Glomerular endothelial cell (primary cell): ENCODE data around the gene ITGBL1. TPM values are rescaled to one million over a fixed set of nuclear protein-coding genes. Genes with fewer than 3 reads are reported as not detected.

Experiments
- DNase-seq: peaks from one replicate; pipeline ENCODE4 v3.0.0-alpha.2; 2011; ENCODE audit warnings: low read depth, low spot score; ENCODE audit errors: extremely low read depth
- total RNA-seq: library from RNA; depleted of rRNA; stranded (reverse); fragments of >200 nt; gene quantifications from 2 replicates; pipeline ENCODE4 v1.2.3, GENCODE V29; 2015

ITGBL1 gene
- total RNA-seq, 1 donor from 2014 or later, result 1.3 TPM

- peak; percentile 77 for DNase-seq
Observed at GRCh38 chr13:101449790-101450748, 2.4 kb upstream of the ITGBL1 start.

DNA sequence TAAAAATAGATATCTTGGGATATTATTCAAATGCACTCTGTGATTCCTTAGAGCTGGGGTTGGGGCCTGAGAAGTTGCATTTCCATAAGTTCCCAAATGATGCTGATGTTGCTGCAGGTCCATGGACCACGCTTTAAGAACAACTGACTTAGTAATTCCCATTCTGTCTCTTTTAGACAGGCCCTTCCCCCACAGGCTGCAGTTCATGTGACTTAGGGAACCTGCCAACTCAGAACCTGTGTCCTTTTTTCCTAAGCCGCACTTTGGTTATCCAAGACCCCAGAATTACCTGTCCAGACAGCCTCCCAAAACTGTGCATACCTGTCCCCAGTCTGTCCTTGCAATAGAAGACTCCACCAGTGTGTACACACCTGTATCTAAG, 1.7 kb upstream of the ITGBL1 start:
- no peak for DNase-seq

DNA sequence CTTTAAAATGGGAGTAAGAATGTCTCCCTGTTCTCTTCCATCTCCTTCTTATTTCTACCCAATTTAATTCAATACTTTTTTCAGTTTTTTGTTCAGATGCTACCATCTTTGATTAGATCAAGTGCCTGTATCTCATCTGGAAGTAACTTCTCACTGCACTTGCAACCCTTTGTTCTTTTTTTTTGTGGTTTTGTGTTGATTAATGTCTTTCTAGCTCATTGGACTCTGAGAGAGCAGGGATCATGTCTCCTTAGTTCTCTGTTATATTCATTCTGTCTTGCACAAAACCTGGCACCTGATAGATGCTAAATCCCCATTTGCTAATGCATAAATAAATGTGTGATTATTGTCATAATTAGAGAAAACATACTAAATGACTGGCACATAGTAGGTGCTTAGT, 834 bp upstream of the ITGBL1 start:
- DNase-seq, result no peak

- no peak for DNase-seq
Observed at GRCh38 chr13:101453784-101454201, 1.3 kb downstream of the ITGBL1 start.

GRCh38 chr13:101454767-101455166, 2.3 kb downstream of the ITGBL1 start:
- no peak for DNase-seq

DNA sequence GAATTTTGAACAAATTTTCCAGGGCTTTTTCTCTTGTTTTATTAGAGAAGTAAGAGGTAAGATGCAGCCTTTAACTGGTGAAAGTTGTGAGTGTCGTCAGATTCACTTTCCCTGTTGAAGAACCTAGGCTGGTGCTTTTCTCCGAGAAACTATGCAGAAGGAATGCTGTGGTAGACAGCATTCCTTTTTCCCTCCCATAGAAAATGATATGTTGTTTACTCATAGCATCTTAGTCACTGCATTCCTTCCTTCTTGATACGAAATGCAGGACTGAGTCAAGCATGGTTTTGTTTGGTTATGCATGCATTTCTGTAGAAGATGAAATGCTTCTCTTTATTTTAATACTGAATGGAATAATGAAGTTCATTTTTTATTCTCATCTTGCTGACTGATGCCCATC, 3.4 kb downstream of the ITGBL1 start:
- DNase-seq, result peak; percentile 48

DNA sequence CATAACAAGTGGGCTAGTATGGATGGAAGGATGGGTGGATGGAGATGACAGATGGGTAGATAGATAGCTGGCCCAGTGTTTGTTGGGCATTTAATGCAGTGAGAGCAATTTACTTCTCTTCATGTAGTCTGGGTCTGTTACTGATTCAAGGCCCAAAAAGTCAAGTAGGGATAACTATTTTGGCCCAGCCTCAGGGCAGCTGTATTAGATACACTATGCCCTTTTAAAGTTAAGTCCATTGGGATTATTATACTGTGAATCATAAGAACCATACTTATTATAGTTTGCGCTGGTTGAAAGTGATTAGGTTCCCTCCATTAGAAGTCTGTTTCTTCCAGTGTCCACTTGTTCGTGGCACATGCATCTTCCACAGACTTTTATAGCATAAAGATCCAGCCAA, 4.7 kb downstream of the ITGBL1 start:
- no peak for DNase-seq

DNA sequence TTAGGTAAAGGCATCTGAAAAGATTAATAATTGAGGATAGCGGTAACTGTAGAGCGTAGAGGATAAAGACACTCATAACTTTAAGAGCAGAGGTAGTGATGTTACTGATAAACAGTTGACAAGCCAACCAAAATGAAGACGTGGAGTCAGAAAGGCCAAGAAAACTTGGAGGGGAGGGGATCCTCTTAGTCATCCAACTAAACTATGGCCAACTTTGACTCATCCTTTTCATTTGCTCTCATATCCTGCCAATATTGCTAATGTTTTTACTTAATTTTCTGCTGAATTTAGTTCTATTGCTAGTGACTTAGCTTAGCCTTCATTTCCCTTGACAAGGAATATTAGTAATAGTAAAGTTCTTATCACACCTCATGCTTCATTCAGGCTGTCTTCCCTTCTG, 13.4 kb downstream of the ITGBL1 start:
- DNase-seq, result no peak

DNA sequence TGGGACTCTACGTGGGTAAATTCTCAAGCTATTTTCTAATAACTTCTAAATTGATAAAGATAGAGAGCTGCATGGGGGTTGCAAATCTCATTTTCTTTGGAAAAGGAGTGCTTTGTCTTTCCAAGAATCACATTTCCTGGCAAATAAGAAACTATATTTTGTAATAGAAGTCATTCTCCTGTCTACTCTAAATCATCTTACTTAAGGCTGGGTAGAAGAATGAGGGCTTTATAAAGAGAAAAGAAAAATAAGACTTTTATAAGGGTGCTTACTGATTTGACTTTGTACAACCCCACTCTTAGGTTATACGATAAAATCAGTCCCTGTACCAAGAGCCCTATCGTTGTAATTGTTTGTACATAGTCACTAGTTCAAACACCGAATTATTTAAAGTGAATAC, 14.9 kb downstream of the ITGBL1 start:
- no peak for DNase-seq

DNA sequence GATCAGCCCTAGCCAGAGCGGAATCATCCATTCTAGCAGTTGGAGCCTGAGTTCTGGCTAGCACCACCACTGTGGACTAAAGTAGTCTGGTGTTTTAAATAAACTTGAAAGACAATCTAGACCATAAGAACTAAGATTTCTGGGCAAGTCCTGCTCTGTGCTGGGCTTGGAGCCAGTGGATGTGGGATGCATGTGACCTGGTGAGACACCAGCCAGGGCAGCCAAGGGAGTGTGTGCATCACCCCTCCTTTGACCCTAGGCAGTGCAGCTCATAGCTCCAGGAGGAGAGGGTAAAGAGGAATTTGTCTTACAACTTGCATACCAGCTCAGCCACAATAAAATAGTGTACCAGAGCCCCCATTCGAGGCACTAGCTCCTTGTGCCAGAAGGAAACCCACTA, 21.0 kb downstream of the ITGBL1 start:
- no peak for DNase-seq

GRCh38 chr13:101474419-101474957, 22.0 kb downstream of the ITGBL1 start:
- DNase-seq, result peak; percentile 48

GRCh38 chr13:101475536-101475935, 23.1 kb downstream of the ITGBL1 start:
- no peak for DNase-seq

GRCh38 chr13:101481421-101481820, 28.9 kb downstream of the ITGBL1 start:
- no peak for DNase-seq

GRCh38 chr13:101486708-101487437, 34.4 kb downstream of the ITGBL1 start:
- no peak for DNase-seq

- DNase-seq, result no peak
Observed at GRCh38 chr13:101487438-101487830, 35.0 kb downstream of the ITGBL1 start.

- DNase-seq, result no peak
Observed at GRCh38 chr13:101488734-101489133, 36.3 kb downstream of the ITGBL1 start.

- DNase-seq, result peak; percentile 83
Observed at GRCh38 chr13:101489643-101490405, 37.3 kb downstream of the ITGBL1 start.

GRCh38 chr13:101490406-101491015, 38.0 kb downstream of the ITGBL1 start:
- DNase-seq, result no peak

DNA sequence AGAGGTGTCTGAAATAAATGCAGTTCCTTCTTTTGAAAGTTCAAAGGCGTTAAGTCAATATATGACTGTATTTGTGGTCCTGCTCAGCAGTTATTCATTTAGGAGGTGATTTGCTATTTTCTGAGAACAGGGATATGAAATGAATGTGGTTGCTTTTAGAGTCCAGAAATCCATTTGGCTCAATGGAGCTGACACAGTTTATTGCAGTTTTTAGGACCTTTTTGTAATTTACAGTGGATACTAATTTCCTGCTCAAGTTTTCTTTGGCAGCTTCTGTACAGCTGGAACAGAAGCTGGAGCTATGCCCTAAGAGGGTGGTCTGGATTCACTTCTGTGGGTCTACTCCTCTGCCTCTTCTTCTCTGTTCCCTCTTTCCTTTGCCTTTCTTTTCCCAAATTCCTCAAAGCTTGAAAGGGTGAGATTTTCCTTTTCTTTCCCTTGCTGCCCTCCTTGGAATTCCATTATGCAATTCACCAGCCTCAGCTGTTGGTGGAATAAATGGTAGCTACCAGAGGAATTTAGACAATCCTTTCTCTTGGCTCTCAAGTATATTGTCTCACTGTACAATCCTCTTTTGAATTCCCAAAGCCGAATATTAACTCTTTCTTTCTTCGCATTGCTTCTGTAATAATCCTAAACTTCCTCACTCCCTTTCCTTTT, 39.9 kb downstream of the ITGBL1 start:
- no peak for DNase-seq

DNA sequence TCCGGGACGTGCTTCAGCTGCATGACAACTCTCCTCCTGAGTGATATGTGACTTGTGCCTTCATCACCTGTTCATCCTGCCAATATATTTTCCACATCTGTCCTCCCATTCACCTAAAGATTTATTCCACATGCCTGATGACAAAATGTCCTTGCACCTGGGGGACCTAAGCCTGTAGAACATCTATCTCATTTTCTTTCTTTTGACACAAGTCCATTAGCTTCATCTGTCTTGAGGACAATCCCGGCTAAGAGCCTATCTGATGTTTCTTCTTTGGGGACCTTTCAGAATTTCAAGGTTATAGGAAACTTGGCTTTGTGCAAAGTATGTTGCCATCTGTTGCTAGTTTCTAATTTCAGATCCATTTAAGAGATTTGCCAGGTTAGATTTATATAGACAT, 41.1 kb downstream of the ITGBL1 start:
- DNase-seq, result no peak
